Activated CD4-positive, alpha-beta T cell treated with anti-CD3 and anti-CD28 coated beads, Interleukin-2, amount 10 ng/mL, durations not matched to agents 7 days and 5 days (primary cell): Measurements from ENCODE around the gene RHEX. TPM values are rescaled to one million over a fixed set of nuclear protein-coding genes. Genes with fewer than 3 reads are reported as not detected.

Experiments used
- CTCF ChIA-PET: fragments of 350-600 bp; sonication (Branson Sonifier 250); formaldehyde crosslinking; loops from one replicate; lab custom pipeline; 2021; ENCODE audit warnings: antibody characterized with exemption; lab: Charles Lee
- POLR2A ChIA-PET: fragments of 350-600 bp; sonication (Branson Sonifier 250); formaldehyde crosslinking; loops from one replicate; lab custom pipeline; 2021; ENCODE audit warnings: antibody characterized with exemption; lab: Charles Lee
- DNase-seq: peaks from one replicate; pipeline ENCODE4 v3.0.0-alpha.2; 2020
- H3K27ac Mint-ChIP-seq: one replicate; pipeline ENCODE4 v1.8.0; 2021; ENCODE audit warnings: mild to moderate bottlenecking, moderate library complexity, mixed read lengths
- H3K27me3 Mint-ChIP-seq: one replicate; pipeline ENCODE4 v1.8.0; 2021; ENCODE audit warnings: mixed read lengths
- H3K36me3 Mint-ChIP-seq: one replicate; pipeline ENCODE4 v1.8.0; 2021; ENCODE audit warnings: low read depth, mixed read lengths
- H3K4me1 Mint-ChIP-seq: one replicate; pipeline ENCODE4 v1.8.0; 2021; ENCODE audit warnings: mixed read lengths
- H3K4me3 Mint-ChIP-seq: one replicate; pipeline ENCODE4 v1.8.0; 2021; ENCODE audit warnings: mild to moderate bottlenecking, moderate library complexity, mixed read lengths
- H3K9me3 Mint-ChIP-seq: one replicate; pipeline ENCODE4 v1.8.0; 2021; ENCODE audit warnings: mixed read lengths
- total RNA-seq, 2 experiments: library from RNA; stranded (reverse); gene quantifications; one replicate each; pipeline ENCODE4 v1.2.3, GENCODE V29; 2021

The RHEX gene
- total RNA-seq, 2 experiments from 2014 or later, result not detected

DNA sequence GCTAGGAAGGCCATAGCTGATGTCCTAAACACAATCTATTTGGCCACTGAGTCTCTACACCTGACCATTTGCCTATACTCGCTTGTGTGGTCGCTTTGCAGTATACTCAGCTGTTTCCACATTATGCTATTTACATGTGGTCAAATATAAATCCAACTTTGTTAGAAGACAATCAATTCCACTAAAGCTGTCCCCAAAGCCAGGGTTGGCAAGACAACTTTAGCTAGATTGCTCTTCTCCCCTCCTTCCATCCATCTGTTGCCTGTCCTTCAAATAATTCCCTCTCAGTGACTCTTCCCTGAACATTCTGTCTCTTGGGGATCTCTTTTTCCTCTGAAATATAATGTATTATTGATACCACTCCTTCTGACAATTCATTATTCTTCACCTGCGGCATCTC lies 34.1 kb downstream of the RHEX start:
- DNase-seq, result no peak
- H3K27me3 Mint-ChIP-seq, result peaks cover 30% of the 10 kb centered on the region
- H3K4me1 Mint-ChIP-seq, result no peaks in the 10 kb centered on the region
- no peaks in the 10 kb centered on the region for H3K36me3 Mint-ChIP-seq
- no peak overlapping the region for H3K4me3 Mint-ChIP-seq
- POLR2A ChIA-PET, result no interaction called here
- H3K9me3 Mint-ChIP-seq, result no peaks in the 10 kb centered on the region
- CTCF ChIA-PET, result no interaction called here
- no peak overlapping the region for H3K27ac Mint-ChIP-seq

DNA sequence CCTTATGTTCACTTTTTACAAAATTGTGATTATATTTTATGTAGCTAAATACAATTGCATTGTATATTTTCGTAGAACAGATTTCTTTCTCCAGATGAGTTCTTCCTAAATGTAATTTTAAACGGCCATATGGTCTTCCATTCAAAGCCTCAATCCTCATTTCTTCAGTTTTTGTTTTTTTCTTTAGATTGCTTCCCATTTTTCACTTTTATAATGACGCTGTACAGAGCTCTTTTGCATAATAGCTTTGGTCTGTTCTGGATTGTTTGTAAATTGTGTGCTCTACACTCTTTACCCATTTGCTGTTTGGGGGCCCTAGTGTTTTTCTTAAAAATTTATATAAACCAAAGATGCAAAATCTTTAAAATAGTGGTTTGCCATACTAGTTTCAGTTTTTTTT lies 36.4 kb downstream of the RHEX start:
- H3K4me1 Mint-ChIP-seq, result no peaks in the 10 kb centered on the region
- H3K27ac Mint-ChIP-seq, result no peak overlapping the region
- CTCF ChIA-PET, result no interaction called here
- peaks cover 29% of the 10 kb centered on the region for H3K27me3 Mint-ChIP-seq
- no peaks in the 10 kb centered on the region for H3K9me3 Mint-ChIP-seq
- DNase-seq, result no peak
- POLR2A ChIA-PET, result no interaction called here
- H3K4me3 Mint-ChIP-seq, result no peak overlapping the region
- no peaks in the 10 kb centered on the region for H3K36me3 Mint-ChIP-seq

GRCh38 chr1:206094024-206094423 lies 41.1 kb downstream of the RHEX start:
- Mint-ChIP-seq H3K27me3 (peaks cover 27% of the 10 kb centered on the region), H3K9me3 (no peaks in the 10 kb centered on the region), H3K4me1 (no peaks in the 10 kb centered on the region), H3K27ac (no peak overlapping the region), H3K4me3 (no peak overlapping the region), H3K36me3 (no peaks in the 10 kb centered on the region)
- DNase-seq, result no peak
- CTCF ChIA-PET, result no interaction called here
- POLR2A ChIA-PET, result no interaction called here

DNA sequence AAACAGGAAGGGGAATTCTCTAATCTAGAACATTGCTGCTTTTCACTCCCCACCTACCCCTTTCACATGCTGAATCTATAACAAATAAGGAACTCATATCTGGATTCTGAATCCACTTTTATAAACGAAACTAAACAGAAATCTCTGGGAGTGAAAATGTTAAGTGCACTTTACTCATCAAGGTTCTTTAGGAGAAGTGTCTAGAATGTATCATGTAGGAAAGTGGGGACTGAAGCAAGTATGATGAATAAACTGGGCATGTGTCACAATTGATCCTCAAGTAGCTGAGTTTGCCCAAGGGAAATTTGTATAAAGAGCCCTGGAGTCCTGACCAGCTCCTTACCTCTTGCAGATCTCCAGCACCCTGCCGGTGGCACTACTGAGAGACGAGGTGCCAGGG lies 44.4 kb downstream of the RHEX start:
- H3K4me3 Mint-ChIP-seq, result no peak overlapping the region
- H3K9me3 Mint-ChIP-seq, result no peaks in the 10 kb centered on the region
- H3K36me3 Mint-ChIP-seq, result no peaks in the 10 kb centered on the region
- POLR2A ChIA-PET, result no interaction called here
- DNase-seq, result no peak
- H3K4me1 Mint-ChIP-seq, result no peaks in the 10 kb centered on the region
- H3K27ac Mint-ChIP-seq, result no peak overlapping the region
- CTCF ChIA-PET, result interaction anchor here (1.4 to 1.8 kb wide), 3 partner anchors 15 to 120 kb away, joined by 3 to 4 read pairs (median 3); no protein-coding TSS in a partner anchor
- peaks cover 41% of the 10 kb centered on the region for H3K27me3 Mint-ChIP-seq

GRCh38 chr1:206098242-206098919 lies 45.4 kb downstream of the RHEX start:
- no peaks in the 10 kb centered on the region for H3K4me1 Mint-ChIP-seq
- no peak overlapping the region for H3K27ac Mint-ChIP-seq
- CTCF ChIA-PET, result interaction anchor here (1.8 kb wide), 1 partner anchor 46 kb away, joined by 3 read pairs; no protein-coding TSS in a partner anchor
- H3K27me3 Mint-ChIP-seq, result peaks cover 44% of the 10 kb centered on the region
- H3K4me3 Mint-ChIP-seq, result no peak overlapping the region
- no peak for DNase-seq
- POLR2A ChIA-PET, result no interaction called here
- no peaks in the 10 kb centered on the region for H3K36me3 Mint-ChIP-seq
- H3K9me3 Mint-ChIP-seq, result no peaks in the 10 kb centered on the region

- ChIA-PET POLR2A (no interaction called here), CTCF (no interaction called here)
- no peaks in the 10 kb centered on the region for H3K9me3 Mint-ChIP-seq
- no peak overlapping the region for H3K4me3 Mint-ChIP-seq
- H3K27me3 Mint-ChIP-seq, result peaks cover 36% of the 10 kb centered on the region
- no peak overlapping the region for H3K27ac Mint-ChIP-seq
- DNase-seq, result no peak
- no peaks in the 10 kb centered on the region for H3K36me3 Mint-ChIP-seq
- peaks cover 3% of the 10 kb centered on the region for H3K4me1 Mint-ChIP-seq
Measured at GRCh38 chr1:206100226-206100815, 47.3 kb downstream of the RHEX start.

- POLR2A ChIA-PET, result no interaction called here
- Mint-ChIP-seq H3K27ac (no peak overlapping the region), H3K4me1 (peaks cover 6% of the 10 kb centered on the region), H3K27me3 (peaks cover 36% of the 10 kb centered on the region), H3K9me3 (no peaks in the 10 kb centered on the region), H3K4me3 (no peak overlapping the region), H3K36me3 (no peaks in the 10 kb centered on the region)
- DNase-seq, result no peak
- CTCF ChIA-PET, result interaction anchor here (0.9 kb wide), 1 partner anchor 10 kb away, joined by 3 read pairs; no protein-coding TSS in a partner anchor
Measured at GRCh38 chr1:206101351-206102045, 48.5 kb downstream of the RHEX start.

DNA sequence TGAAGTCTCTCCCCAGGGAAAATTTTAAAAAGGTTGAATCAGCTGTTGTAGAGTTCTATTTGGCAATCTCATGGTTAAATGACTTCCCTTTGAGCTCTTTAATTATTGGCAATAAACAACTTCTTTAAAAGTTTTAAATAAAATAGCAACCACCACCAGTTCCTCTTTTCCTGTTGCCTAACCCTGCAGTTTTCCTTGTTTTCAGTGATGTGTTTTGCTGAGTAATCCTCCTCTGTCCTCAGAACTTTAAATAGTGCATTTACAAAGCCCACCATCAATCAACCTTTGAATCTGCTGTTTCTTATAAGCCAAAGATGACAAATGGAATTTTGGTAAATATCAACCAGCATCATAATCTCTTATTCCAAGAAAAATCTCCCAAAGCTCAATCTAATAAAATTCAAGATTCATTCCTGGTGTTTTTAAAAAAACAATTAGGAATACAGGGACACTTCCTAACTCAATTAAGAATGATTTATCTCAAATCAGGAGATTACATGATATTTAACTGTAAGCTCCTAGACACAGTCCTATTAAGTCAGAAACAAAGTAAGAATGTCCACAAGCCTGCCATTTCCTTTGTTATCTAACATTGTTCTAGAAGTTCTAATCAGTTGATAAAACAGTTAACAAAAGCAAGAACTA lies 49.4 kb downstream of the RHEX start:
- H3K4me3 Mint-ChIP-seq, result no peak overlapping the region
- ChIA-PET CTCF (interaction anchor here (0.6 to 1.6 kb wide), 4 partner anchors 9 to 445 kb away, joined by 3 to 4 read pairs (median 3); no protein-coding TSS in a partner anchor), POLR2A (no interaction called here)
- H3K27ac Mint-ChIP-seq, result no peak overlapping the region
- H3K36me3 Mint-ChIP-seq, result no peaks in the 10 kb centered on the region
- H3K9me3 Mint-ChIP-seq, result no peaks in the 10 kb centered on the region
- DNase-seq, result no peak
- H3K27me3 Mint-ChIP-seq, result peaks cover 31% of the 10 kb centered on the region
- H3K4me1 Mint-ChIP-seq, result peaks cover 8% of the 10 kb centered on the region

DNA sequence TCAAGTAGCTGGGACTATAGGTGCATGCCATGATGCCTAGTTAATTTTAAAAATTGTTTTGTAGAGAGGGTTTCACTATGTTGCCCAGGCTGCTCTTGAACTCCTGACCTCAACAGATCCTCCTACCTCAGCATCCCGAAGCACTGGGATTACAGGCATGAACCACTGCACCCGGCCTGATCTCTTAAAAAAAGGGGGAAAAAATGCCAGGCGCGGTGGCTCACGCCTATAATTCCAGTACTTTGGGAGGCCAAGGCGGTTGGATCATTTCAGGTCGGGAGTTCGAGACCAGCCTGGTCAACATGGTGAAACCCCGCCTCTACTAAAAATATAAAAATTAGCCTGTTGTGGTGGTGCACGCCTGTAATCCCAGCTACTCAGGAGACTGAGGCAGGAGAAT lies 51.0 kb downstream of the RHEX start:
- ChIA-PET CTCF (interaction anchor here (1.6 kb wide), 1 partner anchor 73 kb away, joined by 4 read pairs; no protein-coding TSS in a partner anchor), POLR2A (no interaction called here)
- Mint-ChIP-seq H3K4me1 (peaks cover 8% of the 10 kb centered on the region), H3K27me3 (peaks cover 26% of the 10 kb centered on the region), H3K36me3 (no peaks in the 10 kb centered on the region), H3K27ac (no peak overlapping the region), H3K9me3 (no peaks in the 10 kb centered on the region), H3K4me3 (no peak overlapping the region)
- no peak for DNase-seq

GRCh38 chr1:206105464-206105995 lies 52.6 kb downstream of the RHEX start:
- no peaks in the 10 kb centered on the region for H3K9me3 Mint-ChIP-seq
- H3K36me3 Mint-ChIP-seq, result no peaks in the 10 kb centered on the region
- no peak for DNase-seq
- peaks cover 8% of the 10 kb centered on the region for H3K4me1 Mint-ChIP-seq
- POLR2A ChIA-PET, result interaction anchor here (0.7 kb wide), 1 partner anchor 127 kb away, joined by 3 read pairs; no protein-coding TSS in a partner anchor
- H3K27ac Mint-ChIP-seq, result no peak overlapping the region
- CTCF ChIA-PET, result interaction anchor here (0.9 to 2.3 kb wide), 8 partner anchors 10 to 447 kb away, joined by 3 to 11 read pairs (median 4); no protein-coding TSS in a partner anchor
- H3K4me3 Mint-ChIP-seq, result no peak overlapping the region
- peaks cover 16% of the 10 kb centered on the region for H3K27me3 Mint-ChIP-seq

- Mint-ChIP-seq H3K4me1 (peaks cover 8% of the 10 kb centered on the region), H3K27me3 (peaks cover 13% of the 10 kb centered on the region), H3K9me3 (no peaks in the 10 kb centered on the region), H3K4me3 (no peak overlapping the region), H3K36me3 (no peaks in the 10 kb centered on the region), H3K27ac (no peak overlapping the region)
- peak; percentile 85 for DNase-seq
- ChIA-PET CTCF (interaction anchor here (0.6 to 2.3 kb wide), 12 partner anchors 9 to 448 kb away, joined by 3 to 11 read pairs (median 4); no protein-coding TSS in a partner anchor), POLR2A (interaction anchor here (0.7 kb wide), 1 partner anchor 128 kb away, joined by 3 read pairs; no protein-coding TSS in a partner anchor)
Measured at GRCh38 chr1:206106328-206107167, 53.6 kb downstream of the RHEX start.
